GM18519 (cell line): ENCODE data around the gene RAB35.

Experiments
- ATAC-seq: cut with Tn5 transposase; IDR thresholded peaks from one replicate; pipeline ENCODE4 v1.9.1; 2021; ENCODE audit warnings: mild to moderate bottlenecking, moderate library complexity; ENCODE audit not compliant: unreplicated experiment, low FRiP score

RAB35 gene

DNA sequence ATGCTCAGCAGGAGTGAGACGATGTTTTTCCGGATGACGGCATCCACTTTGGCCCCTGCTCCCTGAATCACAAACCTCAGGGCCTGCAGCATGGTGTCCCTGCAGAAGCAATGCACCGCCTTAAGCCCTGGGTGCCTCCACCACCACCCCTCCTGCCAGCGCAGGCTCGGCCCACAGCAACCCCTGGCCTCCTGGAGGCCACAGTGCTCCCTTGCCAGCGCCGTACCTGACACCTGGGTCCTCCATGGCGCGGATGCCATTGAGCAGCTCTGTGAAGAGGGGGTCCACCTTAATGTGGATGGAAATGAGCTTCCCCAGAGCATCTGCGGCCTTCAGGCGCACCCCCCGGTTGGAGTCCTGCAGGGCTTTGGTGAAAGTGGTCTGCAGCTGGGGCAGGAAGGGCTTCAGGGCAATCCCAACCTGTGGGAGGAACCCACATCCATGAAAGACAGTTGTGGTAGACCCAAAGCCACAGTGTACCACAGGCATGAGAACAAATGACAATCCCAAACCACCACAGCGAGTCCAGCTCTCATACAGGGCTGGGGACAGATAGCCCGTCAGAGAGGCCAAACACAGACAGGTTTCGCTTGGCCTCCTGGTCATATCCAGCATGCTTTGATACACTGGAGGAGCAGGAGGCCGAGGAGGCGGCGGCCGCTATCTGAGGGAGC, 17.9 kb upstream of the RAB35 start:
- no peak for ATAC-seq

GRCh38 chr12:120132863-120133385, 16.4 kb upstream of the RAB35 start:
- ATAC-seq, result peak; percentile 84

- ATAC-seq, result no peak
Observed at GRCh38 chr12:120132054-120132836, 15.7 kb upstream of the RAB35 start.

GRCh38 chr12:120131116-120131515, 14.6 kb upstream of the RAB35 start:
- ATAC-seq, result no peak

- no peak for ATAC-seq
Observed at GRCh38 chr12:120130011-120130410, 13.5 kb upstream of the RAB35 start.

GRCh38 chr12:120126635-120127005, 10.1 kb upstream of the RAB35 start:
- no peak for ATAC-seq

DNA sequence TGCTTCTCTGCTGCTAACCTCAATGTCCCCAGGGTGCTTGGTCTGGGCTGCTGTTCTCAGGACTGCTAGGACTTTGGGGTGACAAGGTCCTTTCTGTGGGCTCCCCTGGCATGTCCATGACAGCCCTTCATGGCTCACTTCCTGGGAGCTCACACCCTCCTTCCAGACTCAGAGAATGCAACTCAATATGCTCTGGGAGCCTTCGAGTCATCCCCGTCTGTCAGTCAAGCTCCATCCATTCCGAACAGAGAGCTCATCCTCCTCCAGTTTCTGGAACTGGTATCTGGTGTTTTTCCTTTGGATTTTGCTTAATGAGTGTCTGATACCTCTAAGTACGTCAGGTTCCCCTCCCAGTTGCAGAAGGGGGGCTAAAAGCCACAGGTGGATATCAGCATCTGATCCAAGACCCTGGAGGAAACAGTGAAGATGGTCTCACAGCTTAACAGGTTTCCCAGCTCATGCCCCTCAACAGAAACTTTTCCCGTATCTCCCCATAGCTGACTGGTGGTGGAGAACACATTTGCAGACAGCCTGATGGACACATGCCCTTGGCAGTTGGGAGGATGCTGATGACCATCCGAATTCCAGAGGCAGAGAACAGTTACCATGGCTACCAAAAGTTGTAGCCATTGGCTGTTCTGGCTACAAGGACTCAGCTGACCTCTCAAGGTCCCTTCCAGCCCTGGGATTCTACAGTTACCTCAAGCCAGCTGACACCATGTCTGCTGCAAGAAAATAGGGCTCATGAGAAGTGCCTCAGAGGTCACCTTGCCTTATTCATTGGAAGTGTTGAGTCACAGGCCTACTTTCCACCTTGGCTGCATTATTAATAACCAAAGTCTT, 9.5 kb upstream of the RAB35 start:
- ATAC-seq, result no peak

GRCh38 chr12:120125029-120125428, 8.5 kb upstream of the RAB35 start:
- ATAC-seq, result no peak

- peak; percentile 33 for ATAC-seq
Observed at GRCh38 chr12:120121766-120122293, 5.3 kb upstream of the RAB35 start.

GRCh38 chr12:120121343-120121742, 4.8 kb upstream of the RAB35 start:
- ATAC-seq, result no peak

DNA sequence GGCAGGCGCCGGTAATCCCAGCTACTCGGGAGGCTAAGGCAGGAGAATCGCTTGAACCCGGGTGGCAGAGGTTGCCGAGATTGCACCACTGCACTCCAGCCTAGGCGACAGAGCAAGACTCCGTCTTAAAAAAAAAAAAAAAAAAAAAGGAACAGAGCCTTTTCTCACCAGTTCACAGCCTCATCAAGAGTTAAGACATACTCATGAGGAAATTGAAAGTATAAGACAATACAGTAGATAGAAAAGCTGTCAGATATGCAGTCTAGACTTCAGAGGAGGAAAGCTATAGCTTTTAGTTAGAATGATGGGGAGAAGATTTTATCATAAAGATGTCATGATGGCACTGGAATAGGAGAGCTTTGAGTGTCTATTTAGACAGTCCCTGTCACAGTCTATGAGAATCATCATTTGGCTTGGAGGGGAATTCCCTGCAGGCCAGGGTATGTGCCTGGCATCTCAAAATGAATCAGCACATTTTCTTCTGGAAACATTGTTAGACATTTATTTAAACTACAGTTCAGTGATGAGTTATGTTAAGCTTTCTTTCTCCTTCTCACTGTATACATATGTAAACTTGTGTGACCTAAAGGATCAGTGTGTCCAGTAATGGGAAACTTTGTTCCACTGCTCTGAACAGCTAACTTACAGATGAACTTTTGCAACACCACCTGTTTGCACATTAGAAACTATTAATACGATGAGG, 2.9 kb upstream of the RAB35 start:
- ATAC-seq, result no peak

GRCh38 chr12:120118321-120119061, 1.9 kb upstream of the RAB35 start:
- ATAC-seq, result no peak

GRCh38 chr12:120117961-120118320, 1.4 kb upstream of the RAB35 start:
- no peak for ATAC-seq

DNA sequence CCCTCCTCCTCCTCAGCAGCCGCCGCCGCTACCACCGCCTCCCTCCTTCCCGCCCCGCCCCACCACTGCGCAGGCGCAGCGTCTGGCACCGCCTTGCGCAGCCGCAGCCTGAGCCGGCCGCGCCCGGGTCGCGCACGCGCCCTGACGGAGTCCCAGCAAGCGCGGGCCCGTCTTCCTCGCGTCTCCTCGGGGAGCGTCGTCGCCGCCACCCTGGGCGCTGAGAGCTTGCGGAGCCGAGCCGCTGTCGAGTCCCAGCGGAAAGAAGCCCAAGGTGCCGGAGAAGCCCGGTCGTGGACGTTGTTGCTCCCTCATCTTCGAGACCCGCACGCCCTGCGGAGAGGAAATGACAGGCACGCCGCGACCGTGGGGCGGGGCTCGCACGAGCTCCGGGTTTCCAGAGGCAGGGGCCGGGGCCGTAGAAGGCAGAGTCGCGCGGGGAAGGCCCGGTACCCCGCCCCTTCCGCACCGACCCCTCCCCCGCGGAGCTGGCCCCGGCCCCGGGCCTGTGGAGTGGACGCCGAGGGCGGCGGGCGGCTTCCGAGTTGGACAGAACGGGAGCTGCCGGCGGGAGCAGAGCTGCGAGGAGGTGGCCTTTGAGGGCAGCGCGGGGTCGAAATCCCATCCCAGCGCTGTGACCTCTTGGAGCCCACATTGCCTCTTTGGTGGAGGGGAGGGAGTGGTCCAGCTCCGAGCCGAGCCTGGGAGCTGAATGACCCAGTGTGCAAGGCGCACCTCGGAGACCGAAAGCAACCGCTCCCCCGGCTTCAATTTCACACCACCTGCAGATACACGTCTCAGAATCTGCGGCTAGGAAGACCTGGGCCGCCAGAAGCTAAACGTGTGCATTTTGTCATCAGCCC, 469 bp upstream of the RAB35 start:
- peak; percentile 38 for ATAC-seq

- ATAC-seq, result no peak
Observed at GRCh38 chr12:120115692-120116440, 687 bp downstream of the RAB35 start.

DNA sequence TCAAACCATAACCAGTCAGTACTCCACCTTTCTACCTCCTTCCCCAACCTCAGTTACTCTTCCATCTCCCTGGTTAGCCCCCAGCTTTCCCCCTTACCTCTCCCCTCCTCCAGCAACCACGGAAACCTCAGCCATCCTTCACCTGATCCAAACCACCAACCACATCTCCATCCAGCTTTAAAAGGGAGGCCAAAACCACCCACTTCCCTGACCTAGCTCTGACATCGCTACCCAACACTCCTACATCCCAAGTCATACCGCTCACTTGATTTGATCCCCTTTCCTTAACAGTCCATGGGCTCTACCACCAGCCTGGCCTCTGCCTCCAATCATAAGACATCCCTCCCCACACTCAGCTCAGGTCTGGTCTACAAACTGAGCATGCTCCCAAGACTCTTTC, 1.5 kb downstream of the RAB35 start:
- ATAC-seq, result no peak

DNA sequence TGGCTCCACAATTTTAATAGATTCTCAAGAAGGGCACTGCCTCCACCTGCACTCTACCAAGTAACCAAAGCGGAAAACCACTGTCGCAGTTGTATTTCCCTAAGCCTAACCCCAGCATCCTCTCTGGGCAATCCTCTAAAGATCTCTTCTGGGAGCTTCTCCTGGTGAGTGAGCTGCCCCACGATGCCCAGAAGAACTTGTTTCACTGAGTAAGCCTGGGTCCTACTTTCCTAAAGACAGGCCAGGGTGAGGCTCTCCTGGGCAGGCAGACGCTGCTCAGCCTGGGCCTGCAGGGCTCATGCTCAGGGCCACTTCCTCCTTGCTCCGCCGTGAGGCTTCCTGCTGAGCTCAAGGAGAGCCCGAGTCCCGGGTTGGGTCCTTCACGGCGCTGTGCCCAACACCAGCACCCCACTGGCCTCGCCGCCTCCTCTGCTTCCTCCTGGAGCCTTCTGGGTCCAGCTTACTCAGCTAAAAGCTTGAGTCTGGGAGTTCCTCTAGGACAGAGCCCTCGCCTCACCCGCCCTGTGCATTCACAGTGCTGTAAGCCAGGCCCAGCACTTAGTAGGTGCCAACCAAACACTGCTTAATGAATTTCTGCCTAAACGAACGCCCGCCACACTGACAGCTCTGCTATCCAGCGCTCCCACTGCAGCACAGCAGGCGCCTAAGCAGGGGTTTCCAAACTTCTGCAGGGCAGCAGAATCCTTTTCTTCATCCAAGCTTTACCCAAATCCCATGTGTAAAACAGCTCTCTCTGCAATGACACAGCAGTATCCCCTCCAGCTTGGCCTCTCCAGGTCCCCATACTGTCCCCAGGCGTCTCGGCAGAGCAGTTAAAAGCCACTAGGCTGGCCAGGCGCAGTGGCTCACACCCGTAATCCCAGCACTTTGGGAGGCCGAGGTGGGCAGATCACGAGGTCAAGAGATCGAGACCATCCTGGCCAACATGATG, 5.7 kb downstream of the RAB35 start:
- no peak for ATAC-seq
